RWPE2 (cell line): ENCODE measurements around the gene XIRP2.

Experiments used
- ATAC-seq: fragments of 200-7000 bp; cut with Tn5 transposase; 3 replicates; pipeline ENCODE4 v1.9.1; 2021; ENCODE audit warnings: low read depth
- DNase-seq: peaks from one replicate; pipeline ENCODE4 v3.0.0-alpha.2; 2020; ENCODE audit warnings: low spot score
- H3K27ac ChIP-seq: fragments of 450-650 bp; 2 replicates; pipeline ENCODE4 v1.5.1; 2017; ENCODE audit warnings: mild to moderate bottlenecking; ENCODE audit not compliant: poor library complexity, severe bottlenecking
- H3K27me3 ChIP-seq: fragments of 250-450 bp; sonication (Bioruptor Pico); 2 replicates; pipeline ENCODE4 v1.5.1; 2021; ENCODE audit warnings: mild to moderate bottlenecking, moderate library complexity; ENCODE audit not compliant: insufficient read depth, poor library complexity, severe bottlenecking
- H3K36me3 ChIP-seq: fragments of 250-450 bp; sonication (Bioruptor Pico); 2 replicates; pipeline ENCODE4 v1.5.1; 2020; ENCODE audit warnings: low read depth, mild to moderate bottlenecking, moderate library complexity
- H3K4me1 ChIP-seq: fragments of 250-450 bp; sonication (Bioruptor Pico); 2 replicates; pipeline ENCODE4 v1.5.1; 2021; ENCODE audit warnings: mild to moderate bottlenecking, moderate library complexity; ENCODE audit not compliant: insufficient read depth, poor library complexity, severe bottlenecking
- H3K4me3 ChIP-seq: fragments of 250-450 bp; sonication (Bioruptor Pico); 2 replicates; pipeline ENCODE4 v1.5.1; 2021; ENCODE audit warnings: mild to moderate bottlenecking, moderate library complexity; ENCODE audit not compliant: severe bottlenecking
- H3K9me3 ChIP-seq: fragments of 250-450 bp; sonication (Bioruptor Pico); 2 replicates; pipeline ENCODE4 v1.5.1; 2021; ENCODE audit warnings: mild to moderate bottlenecking, moderate library complexity; ENCODE audit not compliant: severe bottlenecking
- CTCF ChIP-seq: fragments of 450-650 bp; IDR thresholded peaks from one replicate; pipeline ENCODE4 v1.5.1; 2017; ENCODE audit warnings: mild to moderate bottlenecking, moderate library complexity; ENCODE audit not compliant: poor library complexity, severe bottlenecking

XIRP2 gene

GRCh38 chr2:167132906-167133555 is 244.8 kb downstream of the XIRP2 start:
- no peak for TF ChIP-seq CTCF
- peak overlapping the region; percentile 93 for H3K27ac ChIP-seq
- no peaks in the 10 kb centered on the region for H3K27me3 ChIP-seq
- DNase-seq (no peak), ATAC-seq (no peak)
- H3K4me1 ChIP-seq = peaks cover 33% of the 10 kb centered on the region
- H3K4me3 ChIP-seq = no peak overlapping the region
- H3K36me3 ChIP-seq = no peaks in the 10 kb centered on the region
- H3K9me3 ChIP-seq = no peaks in the 10 kb centered on the region

GRCh38 chr2:167133614-167134013 is 245.3 kb downstream of the XIRP2 start:
- DNase-seq (no peak), ATAC-seq (no peak)
- H3K27me3 ChIP-seq = no peaks in the 10 kb centered on the region
- peak overlapping the region; percentile 93 for H3K27ac ChIP-seq
- no peak overlapping the region for H3K4me3 ChIP-seq
- TF ChIP-seq CTCF = no peak
- H3K9me3 ChIP-seq = no peaks in the 10 kb centered on the region
- no peaks in the 10 kb centered on the region for H3K36me3 ChIP-seq
- peaks cover 33% of the 10 kb centered on the region for H3K4me1 ChIP-seq

GRCh38 chr2:167134381-167135072 is 246.2 kb downstream of the XIRP2 start:
- Histone ChIP-seq H3K36me3 (no peaks in the 10 kb centered on the region), H3K27ac (peak overlapping the region; percentile 93), H3K4me1 (peaks cover 33% of the 10 kb centered on the region), H3K4me3 (no peak overlapping the region), H3K27me3 (no peaks in the 10 kb centered on the region), H3K9me3 (no peaks in the 10 kb centered on the region)
- DNase-seq = no peak
- TF ChIP-seq CTCF = no peak
- peak; percentile 98 for ATAC-seq

GRCh38 chr2:167135706-167136105 is 247.4 kb downstream of the XIRP2 start:
- H3K36me3 ChIP-seq = no peaks in the 10 kb centered on the region
- ATAC-seq = no peak
- DNase-seq = no peak
- H3K4me3 ChIP-seq = no peak overlapping the region
- no peaks in the 10 kb centered on the region for H3K27me3 ChIP-seq
- peaks cover 42% of the 10 kb centered on the region for H3K4me1 ChIP-seq
- no peaks in the 10 kb centered on the region for H3K9me3 ChIP-seq
- TF ChIP-seq CTCF = no peak
- H3K27ac ChIP-seq = peak overlapping the region; percentile 93
